ENCODE measurements around the gene LCORL. TPM values are rescaled to one million over a fixed set of nuclear protein-coding genes. Genes with fewer than 3 reads are reported as not detected.

LCORL gene
- total RNA-seq, 1 experiment from 2014 or later = 18.0 TPM

GRCh38 chr4:17805580-17806155 lies 215.9 kb downstream of the LCORL start:
- CTCF ChIA-PET = interaction anchor here (1.3 kb wide), 1 partner anchor 257 kb away, joined by 7 read pairs; no protein-coding TSS in a partner anchor
- no peak overlapping the region for H3K27ac ChIP-seq (ENCODE audit: low read depth, low read length)

More at GRCh38 chr4:17805580-17806155, 215.9 kb downstream of the LCORL start:
- BruUV-seq (replicated peaks) = no TSS peak
- TF ChIP-seq EZH2 (IDR thresholded peaks at IDR 0.05) (no peak), SIN3A (IDR thresholded peaks at IDR 0.05; ENCODE audit: low read depth) (no peak), MAX (IDR thresholded peaks at IDR 0.05) (no peak), RAD21 (IDR thresholded peaks at IDR 0.05; ENCODE audit: low read depth) (no peak), SRF (IDR thresholded peaks at IDR 0.05; ENCODE audit: low read depth) (no peak), ELF1 (IDR thresholded peaks at IDR 0.05; ENCODE audit: borderline replicate concordance, low read depth) (no peak), EGR1 (IDR thresholded peaks at IDR 0.05; ENCODE audit: low read depth) (no peak), ATF3 (IDR thresholded peaks at IDR 0.05) (no peak), ZFX (IDR thresholded peaks at IDR 0.05) (no peak), ZBTB33 (IDR thresholded peaks at IDR 0.05; ENCODE audit: extremely low read depth, insufficient replicate concordance, low read length) (no peak), REST (IDR thresholded peaks at IDR 0.05; ENCODE audit: low read depth) (no peak), CBX3 (IDR thresholded peaks at IDR 0.05; ENCODE audit: low read depth) (no peak), JUND (IDR thresholded peaks at IDR 0.05) (no peak), ZNF274 (IDR thresholded peaks at IDR 0.05; ENCODE audit: low read depth, low read length) (no peak), YY1 (IDR thresholded peaks at IDR 0.05; ENCODE audit: extremely low read depth, insufficient replicate concordance, low read depth, low read length) (no peak), SP1 (IDR thresholded peaks at IDR 0.05; ENCODE audit: low read depth) (no peak), FOSL1 (IDR thresholded peaks at IDR 0.05; ENCODE audit: low read depth) (no peak), CEBPB (IDR thresholded peaks at IDR 0.05; ENCODE audit: low read depth) (no peak), POLR2A (IDR thresholded peaks at IDR 0.05; ENCODE audit: borderline replicate concordance, extremely low read depth, insufficient read depth, insufficient read length) (no peak)
- Histone ChIP-seq H3K79me2 (ENCODE audit: insufficient read depth, low read length) (peaks cover 93% of the 10 kb centered on the region), H3K4me2 (ENCODE audit: low read length) (no peak overlapping the region), H3K4me1 (ENCODE audit: control insufficient read depth in 1 of 2, insufficient read depth in 2 of 2, low read length in 2 of 2) (peaks cover 0 to 11% of the 10 kb centered on the region in 2 experiments; a peak in 2 of 4 replicates), H3K9me3 (ENCODE audit: control insufficient read depth in 1 of 2, insufficient read depth in 1 of 2, low read depth in 1 of 2, low read length in 2 of 2) (no peaks in the 10 kb centered on the region), H3K4me3 (replicated peaks in 1 of 2; ENCODE audit: low read depth in 1 of 2, low read length in 2 of 2) (no peak overlapping the region), H3K9ac (ENCODE audit: low read length) (no peak overlapping the region), H3K36me3 (ENCODE audit: control insufficient read depth in 1 of 2, insufficient read depth in 2 of 2, low read length in 2 of 2) (peaks cover 42% of the 10 kb centered on the region in 2 experiments), H4K20me1 (ENCODE audit: insufficient read depth) (peaks cover 31% of the 10 kb centered on the region; the same call in 1 of the 2 replicates), H3K9me2 (ENCODE audit: insufficient read depth) (no peaks in the 10 kb centered on the region), H2AFZ (ENCODE audit: low read depth, low read length, poor library complexity, severe bottlenecking) (no peak overlapping the region), H3K27me3 (ENCODE audit: insufficient read depth, low read length) (no peaks in the 10 kb centered on the region)
- POLR2A ChIA-PET = interaction anchor here (1.2 kb wide), 1 partner anchor 9 kb away, joined by 3 read pairs; no protein-coding TSS in a partner anchor
- intact Hi-C loops (cut with micrococcal nuclease) = no loop called here
- ATAC-seq (no peak), DNase-seq (ENCODE audit: low read depth, low spot score) (no peak)
- RAD21 ChIA-PET (ENCODE audit: low non-redundant PET in 1 of 2, low total read pairs in 2 of 2, uncharacterized antibody in 2 of 2, unreplicated experiment in 2 of 2) = no interaction called here

Data from HCT116 (cell line).